Subcutaneous abdominal adipose tissue (tissue), 5 donors: ENCODE data around the gene PTCD3.
A peak's percentile ranks its signal among the peaks of the same experiment; 100 is the strongest.

Experiments used
- H3K27ac ChIP-seq: one replicate; pipeline ENCODE4 v1.7.0; 2013; ENCODE audit warnings: low read depth, mild to moderate bottlenecking, inconsistent platforms, low read length, moderate library complexity
- H3K27me3 ChIP-seq, 5 donors: one replicate each; pipeline ENCODE4 v1.7.0; 2013; ENCODE audit warnings: low read length in 5 of 5, inconsistent platforms in 1 of 5; ENCODE audit not compliant: control insufficient read depth in 5 of 5, insufficient read depth in 4 of 5
- H3K36me3 ChIP-seq, 5 donors: one replicate each; pipeline ENCODE4 v1.7.0; 2013; ENCODE audit warnings: low read length in 5 of 5; ENCODE audit not compliant: control insufficient read depth in 5 of 5, insufficient read depth in 5 of 5
- H3K4me1 ChIP-seq, 5 donors: one replicate each; pipeline ENCODE4 v1.7.0; 2013; ENCODE audit warnings: low read length in 5 of 5, mild to moderate bottlenecking in 3 of 5, moderate library complexity in 1 of 5; ENCODE audit not compliant: control insufficient read depth in 5 of 5, insufficient read depth in 5 of 5
- H3K4me3 ChIP-seq, 5 donors: one replicate each; pipeline ENCODE4 v1.7.0; 2013; ENCODE audit warnings: low read length in 5 of 5, low read depth in 1 of 5
- H3K9ac ChIP-seq, 5 donors: one replicate each; pipeline ENCODE4 v1.7.0; 2013; ENCODE audit warnings: low read length in 5 of 5, mild to moderate bottlenecking in 4 of 5, moderate library complexity in 3 of 5
- H3K9me3 ChIP-seq, 5 donors: one replicate each; pipeline ENCODE4 v1.7.0; 2013; ENCODE audit warnings: low read length in 5 of 5; ENCODE audit not compliant: control insufficient read depth in 5 of 5
- donor health status: healthy.
- donor health status: healthy.
- donor health status: healthy.
- donor health status: healthy.
- donor health status: healthy.

The PTCD3 gene

DNA sequence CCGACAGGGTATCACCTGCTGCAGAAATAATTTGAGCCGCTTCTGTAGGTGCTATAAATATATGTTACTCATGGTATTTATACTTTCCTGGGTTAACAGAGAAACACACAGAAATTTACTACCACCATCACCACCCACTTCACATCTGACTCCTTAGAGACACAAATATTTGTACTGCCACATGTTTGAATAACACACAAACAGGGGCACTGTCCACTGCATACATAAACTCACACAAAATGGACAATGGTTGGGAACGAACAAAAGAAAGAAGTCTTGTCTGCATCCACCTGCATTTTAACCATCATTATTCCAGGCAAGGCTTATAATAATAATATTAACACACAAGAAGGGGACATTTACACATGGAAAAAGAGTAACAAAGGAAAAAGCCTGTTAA lies 65.3 kb downstream of the PTCD3 start:
- H3K9me3 ChIP-seq: no peaks in the 10 kb centered on the region
- no peaks in the 10 kb centered on the region for H3K27me3 ChIP-seq
- H3K9ac ChIP-seq: no peak overlapping the region
- H3K4me3 ChIP-seq: no peak overlapping the region
- H3K36me3 ChIP-seq: peaks cover 38 to 67% (median 44%) of the 10 kb centered on the region in 5 donors
- H3K27ac ChIP-seq: no peak overlapping the region
- H3K4me1 ChIP-seq: peaks cover 0 to 3% (median 0%) of the 10 kb centered on the region in 5 donors

DNA sequence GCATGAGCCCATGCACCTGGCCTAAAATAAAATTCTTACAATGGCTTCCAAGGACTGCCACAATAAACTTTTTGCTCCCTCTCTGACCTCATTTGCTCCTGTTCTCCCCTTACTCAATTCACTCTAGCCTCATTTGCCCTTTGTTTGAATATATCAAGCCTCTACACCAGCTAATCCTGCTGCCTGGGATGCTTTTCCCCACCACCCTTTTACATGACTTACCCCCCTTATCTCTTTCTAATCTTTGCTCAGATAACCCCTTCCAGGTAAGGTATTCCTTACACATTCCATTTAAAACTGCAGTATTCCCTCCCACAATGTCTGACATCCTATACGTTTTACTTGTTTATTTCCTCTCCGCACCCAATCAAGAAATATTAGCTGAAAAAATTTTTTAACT lies 66.6 kb downstream of the PTCD3 start:
- H3K27ac ChIP-seq: no peak overlapping the region
- peaks cover 45 to 60% (median 50%) of the 10 kb centered on the region in 5 donors for H3K36me3 ChIP-seq

DNA sequence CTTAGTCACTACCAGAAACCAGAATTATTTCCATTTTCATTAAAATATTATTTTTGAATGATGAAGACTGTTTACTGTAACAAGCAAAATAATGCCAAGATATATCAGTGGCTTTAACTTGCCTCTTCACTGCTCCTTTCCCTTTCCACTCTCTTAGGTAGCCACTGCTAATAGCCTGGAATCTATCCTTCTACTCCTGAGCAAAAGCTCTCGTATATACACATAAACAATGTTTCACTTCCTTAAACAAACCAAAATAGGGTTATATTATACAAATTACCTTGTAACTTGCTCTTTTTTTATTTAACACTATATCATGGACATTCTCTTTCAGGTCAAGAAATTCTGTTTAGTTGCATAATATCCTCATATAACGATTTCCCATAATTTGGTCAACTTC lies 68.4 kb downstream of the PTCD3 start:
- H3K27ac ChIP-seq: no peak overlapping the region
- peaks cover 0 to 3% (median 0%) of the 10 kb centered on the region in 5 donors for H3K4me1 ChIP-seq
- H3K9ac ChIP-seq: no peak overlapping the region
- H3K4me3 ChIP-seq: no peak overlapping the region
- no peaks in the 10 kb centered on the region for H3K9me3 ChIP-seq
- peaks cover 44 to 63% (median 54%) of the 10 kb centered on the region in 5 donors for H3K36me3 ChIP-seq
- no peaks in the 10 kb centered on the region for H3K27me3 ChIP-seq

More for the DNA sequence above, 66.6 kb downstream of the PTCD3 start:
- Histone ChIP-seq H3K4me3 (no peak overlapping the region), H3K9ac (no peak overlapping the region), H3K9me3 (no peaks in the 10 kb centered on the region), H3K4me1 (peaks cover 0 to 3% (median 0%) of the 10 kb centered on the region in 5 donors), H3K27me3 (no peaks in the 10 kb centered on the region)

DNA sequence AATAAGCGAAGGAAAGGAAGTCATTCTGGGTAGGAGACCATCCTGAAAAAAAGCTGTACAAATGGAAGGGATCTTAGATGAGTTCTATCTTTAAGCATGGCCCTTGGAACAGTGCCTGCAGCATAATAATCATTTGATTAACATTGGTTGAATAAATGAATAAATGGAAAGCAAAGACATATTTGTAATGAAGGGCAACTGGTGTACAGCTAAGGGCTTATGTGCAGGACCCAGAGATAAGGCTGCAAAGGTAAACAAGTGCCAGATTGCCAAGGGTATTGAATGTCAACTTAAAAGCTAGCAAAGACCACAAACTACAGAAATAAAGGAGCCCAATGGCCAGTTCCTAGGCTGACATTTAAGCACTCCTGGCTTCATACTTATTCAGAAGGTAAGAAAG lies 69.8 kb downstream of the PTCD3 start:
- Histone ChIP-seq H3K27me3 (no peaks in the 10 kb centered on the region), H3K9me3 (no peaks in the 10 kb centered on the region), H3K9ac (no peak overlapping the region), H3K4me1 (peaks cover 0 to 3% (median 0%) of the 10 kb centered on the region in 5 donors), H3K36me3 (peaks cover 40 to 56% (median 45%) of the 10 kb centered on the region in 5 donors), H3K4me3 (no peak overlapping the region), H3K27ac (no peak overlapping the region)

DNA sequence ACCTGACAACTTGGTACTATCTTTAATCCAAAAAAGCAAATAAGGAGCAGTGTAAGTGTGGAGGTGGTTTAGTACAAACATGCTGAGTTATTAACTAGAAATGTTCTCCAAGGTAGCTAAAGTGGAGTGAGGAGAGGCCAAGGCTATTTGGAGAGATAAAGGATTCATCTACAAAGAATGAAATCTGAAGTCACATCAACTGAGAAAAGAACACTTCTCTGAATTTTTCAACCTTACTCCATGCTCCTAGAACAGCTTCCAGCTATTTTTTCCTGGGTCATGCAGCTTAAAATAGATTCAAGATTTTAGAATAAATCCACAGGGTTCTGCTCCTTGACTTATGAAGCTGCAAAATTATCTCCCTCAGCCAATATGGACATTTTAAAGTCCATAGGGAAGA lies 70.6 kb downstream of the PTCD3 start:
- H3K9ac ChIP-seq: no peak overlapping the region
- no peak overlapping the region for H3K4me3 ChIP-seq
- peaks cover 0 to 3% (median 0%) of the 10 kb centered on the region in 5 donors for H3K4me1 ChIP-seq
- H3K27ac ChIP-seq: no peak overlapping the region
- H3K27me3 ChIP-seq: no peaks in the 10 kb centered on the region
- H3K36me3 ChIP-seq: peaks cover 34 to 52% (median 40%) of the 10 kb centered on the region in 5 donors
- H3K9me3 ChIP-seq: no peaks in the 10 kb centered on the region

DNA sequence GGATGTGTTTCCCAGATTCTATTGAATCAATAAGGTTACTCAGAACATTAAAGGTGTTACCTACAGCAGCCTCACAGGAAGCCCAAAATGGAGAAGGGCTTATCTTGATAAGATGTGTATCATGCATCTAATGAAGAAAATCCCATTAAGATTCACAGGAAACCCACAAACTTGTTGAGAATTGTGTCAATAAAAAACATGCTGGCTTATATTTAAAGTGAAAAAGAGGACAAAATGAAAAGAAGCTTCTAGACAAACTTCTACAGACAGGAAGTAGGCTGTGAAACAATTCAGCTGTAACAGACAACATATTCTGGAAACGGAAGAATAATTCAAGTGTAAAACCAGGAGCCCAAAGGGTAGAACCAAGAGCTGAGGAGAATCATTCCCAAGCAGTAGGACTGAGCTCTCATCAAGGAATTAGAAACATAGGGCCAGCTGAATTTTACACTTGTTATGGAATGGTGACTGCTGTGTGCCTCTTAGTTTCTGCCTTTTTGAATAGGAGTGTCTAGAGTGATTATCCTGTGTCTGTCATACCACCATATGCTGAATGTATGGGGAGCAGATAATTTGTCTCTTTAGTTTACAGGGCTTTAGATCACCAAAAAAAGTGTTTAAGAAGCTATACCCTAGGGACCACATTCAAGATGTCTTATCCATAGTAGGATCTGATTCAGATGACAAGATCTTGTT lies 79.6 kb downstream of the PTCD3 start:
- H3K27me3 ChIP-seq: no peaks in the 10 kb centered on the region
- H3K4me1 ChIP-seq: peaks cover 0 to 23% (median 20%) of the 10 kb centered on the region in 5 donors
- H3K27ac ChIP-seq: peak overlapping the region; percentile 6
- no peak overlapping the region for H3K4me3 ChIP-seq
- H3K9ac ChIP-seq: peak overlapping the region in 1 of 5 donors; percentile 21
- H3K9me3 ChIP-seq: no peaks in the 10 kb centered on the region
- peaks cover 0 to 14% (median 6%) of the 10 kb centered on the region in 5 donors for H3K36me3 ChIP-seq

DNA sequence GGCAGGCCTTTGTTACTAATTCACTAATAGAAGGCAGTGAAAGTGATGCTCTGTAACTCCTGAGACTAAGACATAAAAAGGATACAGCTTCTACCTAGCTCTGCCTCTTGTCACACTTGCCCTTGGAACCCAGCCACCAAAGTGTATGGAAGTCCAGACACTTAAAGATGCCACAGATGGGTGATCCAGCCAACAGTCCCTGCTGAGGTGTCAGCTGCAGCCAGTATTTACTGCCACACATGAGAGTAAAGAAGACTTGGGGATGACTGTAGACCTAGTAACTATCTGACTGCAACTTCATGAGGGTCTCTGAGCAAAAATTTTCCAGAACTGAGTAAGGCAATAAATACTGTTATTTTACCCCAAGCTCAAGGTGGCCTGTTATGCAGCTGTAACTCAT lies 80.4 kb downstream of the PTCD3 start:
- peaks cover 0 to 8% (median 3%) of the 10 kb centered on the region in 5 donors for H3K36me3 ChIP-seq
- H3K9me3 ChIP-seq: no peaks in the 10 kb centered on the region
- H3K9ac ChIP-seq: peak overlapping the region in 1 of 5 donors; percentile 23
- peaks cover 0 to 30% (median 27%) of the 10 kb centered on the region in 5 donors for H3K4me1 ChIP-seq
- no peaks in the 10 kb centered on the region for H3K27me3 ChIP-seq
- H3K27ac ChIP-seq: no peak overlapping the region
- H3K4me3 ChIP-seq: no peak overlapping the region

DNA sequence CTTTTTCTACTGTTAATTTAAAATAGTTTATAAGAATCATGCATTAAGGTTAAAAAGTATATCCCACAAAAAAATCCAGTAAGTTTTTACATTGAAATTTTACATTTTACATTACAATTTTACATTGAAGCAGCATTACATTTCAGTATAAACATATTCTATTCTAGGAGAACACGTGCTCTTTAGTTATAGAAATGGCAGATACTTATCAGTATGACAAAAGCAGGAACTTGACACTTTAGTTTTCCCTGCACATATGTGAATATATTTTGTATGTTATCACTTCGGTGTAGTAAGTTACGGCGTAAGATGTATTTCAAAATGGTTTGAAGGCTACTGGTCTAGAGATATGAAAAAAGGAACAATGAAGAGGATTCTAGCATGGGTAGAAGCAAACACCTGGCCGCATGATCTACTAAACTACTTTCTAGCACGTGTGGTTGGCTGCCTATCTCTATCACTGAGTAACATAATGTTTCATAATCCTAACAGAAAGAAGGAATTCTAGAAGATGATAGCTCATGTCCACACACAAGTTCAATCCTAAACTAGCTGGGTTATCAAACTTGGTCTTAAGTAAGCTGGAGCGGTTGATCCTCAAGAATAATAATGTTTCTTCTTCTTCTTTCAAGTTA lies 83.9 kb downstream of the PTCD3 start:
- peaks cover 8 to 39% (median 38%) of the 10 kb centered on the region in 5 donors for H3K4me1 ChIP-seq
- no peaks in the 10 kb centered on the region for H3K27me3 ChIP-seq

More for the DNA sequence above, 83.9 kb downstream of the PTCD3 start:
- no peak overlapping the region for H3K9ac ChIP-seq
- no peak overlapping the region for H3K27ac ChIP-seq
- no peak overlapping the region for H3K4me3 ChIP-seq
- H3K9me3 ChIP-seq: no peaks in the 10 kb centered on the region
- peaks cover 0 to 8% (median 3%) of the 10 kb centered on the region in 5 donors for H3K36me3 ChIP-seq
